Panc1 (cell line): ENCODE data around the gene KRR1. TPM values are rescaled to one million over a fixed set of nuclear protein-coding genes. Genes with fewer than 3 reads are reported as not detected.
A peak's percentile ranks its signal among the peaks of the same experiment; 100 is the strongest.

Source experiments
- ATAC-seq: fragments of 200-7000 bp; cut with Tn5 transposase; 2 replicates; pipeline ENCODE4 v1.9.1; 2020; ENCODE audit warnings: mild to moderate bottlenecking, moderate library complexity
- BruUV-seq: library from RNA; stranded (reverse); fragments of 400-500 nt; replicated peaks from 2 replicates; lab custom pipeline; 2021; lab: Mats Ljungman, UMichigan
- CTCF ChIA-PET: fragments of 300-600 bp; sonication (Branson Sonifier 250); formaldehyde crosslinking; loops from one replicate; lab custom pipeline; 2022; ENCODE audit warnings: antibody characterized with exemption; lab: Charles Lee
- POLR2A ChIA-PET: fragments of 300-600 bp; sonication (Branson Sonifier 250); formaldehyde crosslinking; loops from one replicate; lab custom pipeline; 2022; ENCODE audit warnings: antibody characterized with exemption; lab: Charles Lee
- DNase-seq: peaks from one replicate; pipeline ENCODE4 v3.0.0-alpha.2; 2010; ENCODE audit warnings: low read depth, low spot score
- H3K27ac ChIP-seq: 2 replicates; pipeline ENCODE4 v1.5.1; 2011; ENCODE audit warnings: mild to moderate bottlenecking, low read length, inconsistent platforms
- H3K27me3 ChIP-seq: fragments of 200-500 bp; sonication (Bioruptor generic); 2 replicates; pipeline ENCODE4 v1.6.0; 2014; ENCODE audit warnings: low read length, inconsistent platforms; ENCODE audit not compliant: control insufficient read depth, insufficient read depth
- H3K36me3 ChIP-seq: fragments of 200-500 bp; sonication (Bioruptor generic); 2 replicates; pipeline ENCODE4 v1.5.1; 2014; ENCODE audit warnings: inconsistent platforms, mild to moderate bottlenecking, low read length, moderate library complexity; ENCODE audit not compliant: control insufficient read depth, insufficient read depth
- H3K4me1 ChIP-seq: 2 replicates; pipeline ENCODE4 v1.5.1; 2011; ENCODE audit warnings: inconsistent platforms, mild to moderate bottlenecking, low read length, moderate library complexity; ENCODE audit not compliant: control insufficient read depth, insufficient read depth
- H3K4me3 ChIP-seq, 2 experiments: 2 replicates each; pipeline ENCODE4 v1.5.1; 2011 to 2012; ENCODE audit warnings: low read depth in 2 of 2, low read length in 2 of 2, mild to moderate bottlenecking in 2 of 2, inconsistent platforms in 1 of 2, moderate library complexity in 1 of 2
- H3K9me3 ChIP-seq: fragments of 200-500 bp; sonication (Bioruptor generic); 2 replicates; pipeline ENCODE4 v1.5.1; 2014; ENCODE audit warnings: low read depth, mild to moderate bottlenecking, inconsistent platforms, low read length, moderate library complexity; ENCODE audit not compliant: control insufficient read depth, insufficient read depth
- POLR2AphosphoS5 ChIP-seq: IDR thresholded peaks from 2 replicates; pipeline ENCODE4 v1.6.1; 2012; ENCODE audit warnings: mild to moderate bottlenecking, low read depth, low read length, moderate library complexity
- SIN3A ChIP-seq: IDR thresholded peaks from 2 replicates; pipeline ENCODE4 v1.6.1; 2012; ENCODE audit warnings: low read depth, mild to moderate bottlenecking, low read length, moderate library complexity, borderline replicate concordance; ENCODE audit not compliant: insufficient read depth
- TCF7L2 ChIP-seq: IDR thresholded peaks from 2 replicates; pipeline ENCODE4 v1.6.1; 2011; ENCODE audit warnings: mild to moderate bottlenecking, low read depth, low read length, inconsistent platforms
- in situ Hi-C: cut with HindIII; loops from 2 replicates; pipeline ENCODE4 v1.10.0; 2016; ENCODE audit warnings: low sequenced_read_pairs, low pct_unique_long_range_greater_than_20kb
- intact Hi-C: fragments of 100-400 bp; cut with micrococcal nuclease; formaldehyde crosslinking; loops from one replicate; pipeline ENCODE4 v1.10.0; 2022; ENCODE audit not compliant: unreplicated experiment
- total RNA-seq: library from RNA; stranded (reverse); gene quantifications from one replicate; pipeline ENCODE4 v1.2.1, GENCODE V29; 2021; ENCODE audit not compliant: unreplicated experiment
- TF ChIP-seq, protein P1 (sequence below), 2 experiments: IDR thresholded peaks; 2 replicates each; pipeline ENCODE4 v1.6.1; 2011 to 2012; ENCODE audit warnings: low read depth in 2 of 2, control low read depth in 1 of 2, low read length in 1 of 2, mild to moderate bottlenecking in 1 of 2, moderate library complexity in 1 of 2; ENCODE audit not compliant: insufficient read depth in 1 of 2
- TF ChIP-seq, protein P2 (sequence below): fragments of 450-650 bp; IDR thresholded peaks from 2 replicates; pipeline ENCODE4 v1.5.1; 2017; ENCODE audit warnings: mild to moderate bottlenecking

Gene KRR1
- total RNA-seq, 1 experiment from 2014 or later = 161 TPM

- peaks cover 21% of the 10 kb centered on the region for H3K4me1 ChIP-seq
- intact Hi-C loops = loop anchor here (5.0 to 10.0 kb wide), 3 partner anchors 88 to 785 kb away; partner anchors contain the start of genes CAPS2, GLIPR1L1 and GLIPR1L2
- CTCF ChIA-PET = interaction anchor here (1.7 kb wide), 1 partner anchor 89 kb away, joined by 12 read pairs; the partner anchor contains the start of gene GLIPR1L2
- peak overlapping the region; percentile 90 for H3K27ac ChIP-seq
- DNase-seq (no peak), ATAC-seq (0 out of 2 replicates have a peak, but pooled peaks have one; percentile 41)
- POLR2A ChIA-PET = no interaction called here
- H3K27me3 ChIP-seq = no peaks in the 10 kb centered on the region
- H3K9me3 ChIP-seq = no peaks in the 10 kb centered on the region
- in situ Hi-C loops = no loop called here
- peak overlapping the region; percentile 45 to 70 for H3K4me3 ChIP-seq
- BruUV-seq = no TSS peak
- TF ChIP-seq, protein P1, sequence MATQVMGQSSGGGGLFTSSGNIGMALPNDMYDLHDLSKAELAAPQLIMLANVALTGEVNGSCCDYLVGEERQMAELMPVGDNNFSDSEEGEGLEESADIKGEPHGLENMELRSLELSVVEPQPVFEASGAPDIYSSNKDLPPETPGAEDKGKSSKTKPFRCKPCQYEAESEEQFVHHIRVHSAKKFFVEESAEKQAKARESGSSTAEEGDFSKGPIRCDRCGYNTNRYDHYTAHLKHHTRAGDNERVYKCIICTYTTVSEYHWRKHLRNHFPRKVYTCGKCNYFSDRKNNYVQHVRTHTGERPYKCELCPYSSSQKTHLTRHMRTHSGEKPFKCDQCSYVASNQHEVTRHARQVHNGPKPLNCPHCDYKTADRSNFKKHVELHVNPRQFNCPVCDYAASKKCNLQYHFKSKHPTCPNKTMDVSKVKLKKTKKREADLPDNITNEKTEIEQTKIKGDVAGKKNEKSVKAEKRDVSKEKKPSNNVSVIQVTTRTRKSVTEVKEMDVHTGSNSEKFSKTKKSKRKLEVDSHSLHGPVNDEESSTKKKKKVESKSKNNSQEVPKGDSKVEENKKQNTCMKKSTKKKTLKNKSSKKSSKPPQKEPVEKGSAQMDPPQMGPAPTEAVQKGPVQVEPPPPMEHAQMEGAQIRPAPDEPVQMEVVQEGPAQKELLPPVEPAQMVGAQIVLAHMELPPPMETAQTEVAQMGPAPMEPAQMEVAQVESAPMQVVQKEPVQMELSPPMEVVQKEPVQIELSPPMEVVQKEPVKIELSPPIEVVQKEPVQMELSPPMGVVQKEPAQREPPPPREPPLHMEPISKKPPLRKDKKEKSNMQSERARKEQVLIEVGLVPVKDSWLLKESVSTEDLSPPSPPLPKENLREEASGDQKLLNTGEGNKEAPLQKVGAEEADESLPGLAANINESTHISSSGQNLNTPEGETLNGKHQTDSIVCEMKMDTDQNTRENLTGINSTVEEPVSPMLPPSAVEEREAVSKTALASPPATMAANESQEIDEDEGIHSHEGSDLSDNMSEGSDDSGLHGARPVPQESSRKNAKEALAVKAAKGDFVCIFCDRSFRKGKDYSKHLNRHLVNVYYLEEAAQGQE (IDR thresholded peaks at IDR 0.05; ENCODE audit: insufficient read depth in 1 of 2, low read depth in 2 of 2, low read length in 1 of 2) = no peak
- no peak for TF ChIP-seq TCF7L2
- TF ChIP-seq SIN3A = no peak
- TF ChIP-seq, protein P2, sequence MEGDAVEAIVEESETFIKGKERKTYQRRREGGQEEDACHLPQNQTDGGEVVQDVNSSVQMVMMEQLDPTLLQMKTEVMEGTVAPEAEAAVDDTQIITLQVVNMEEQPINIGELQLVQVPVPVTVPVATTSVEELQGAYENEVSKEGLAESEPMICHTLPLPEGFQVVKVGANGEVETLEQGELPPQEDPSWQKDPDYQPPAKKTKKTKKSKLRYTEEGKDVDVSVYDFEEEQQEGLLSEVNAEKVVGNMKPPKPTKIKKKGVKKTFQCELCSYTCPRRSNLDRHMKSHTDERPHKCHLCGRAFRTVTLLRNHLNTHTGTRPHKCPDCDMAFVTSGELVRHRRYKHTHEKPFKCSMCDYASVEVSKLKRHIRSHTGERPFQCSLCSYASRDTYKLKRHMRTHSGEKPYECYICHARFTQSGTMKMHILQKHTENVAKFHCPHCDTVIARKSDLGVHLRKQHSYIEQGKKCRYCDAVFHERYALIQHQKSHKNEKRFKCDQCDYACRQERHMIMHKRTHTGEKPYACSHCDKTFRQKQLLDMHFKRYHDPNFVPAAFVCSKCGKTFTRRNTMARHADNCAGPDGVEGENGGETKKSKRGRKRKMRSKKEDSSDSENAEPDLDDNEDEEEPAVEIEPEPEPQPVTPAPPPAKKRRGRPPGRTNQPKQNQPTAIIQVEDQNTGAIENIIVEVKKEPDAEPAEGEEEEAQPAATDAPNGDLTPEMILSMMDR = no peak
- TF ChIP-seq POLR2AphosphoS5 = no peak
- no peaks in the 10 kb centered on the region for H3K36me3 ChIP-seq
Observed at GRCh38 chr12:75479963-75480461, 31.4 kb downstream of the KRR1 start.

GRCh38 chr12:75478116-75478794, 33.2 kb downstream of the KRR1 start:
- Histone ChIP-seq H3K27ac (peak overlapping the region; percentile 5; the same call in 1 of the 2 replicates), H3K4me1 (peaks cover 15% of the 10 kb centered on the region), H3K9me3 (no peaks in the 10 kb centered on the region), H3K4me3 (no peak overlapping the region), H3K36me3 (no peaks in the 10 kb centered on the region), H3K27me3 (no peaks in the 10 kb centered on the region)
- POLR2A ChIA-PET = no interaction called here
- DNase-seq (no peak), ATAC-seq (no peak)
- TF ChIP-seq, protein P1 (IDR thresholded peaks at IDR 0.05; ENCODE audit: insufficient read depth in 1 of 2, low read depth in 2 of 2, low read length in 1 of 2) = no peak
- no TSS peak for BruUV-seq
- CTCF ChIA-PET = no interaction called here
- intact Hi-C loops (no loop called here), in situ Hi-C loops (no loop called here)
